Activated B cell treated with CpG ODN at 0.5 μM for 24 hours (primary cell): ENCODE data around the gene ATP6V0A1. TPM values are rescaled to one million over a fixed set of nuclear protein-coding genes. Genes with fewer than 3 reads are reported as not detected.
"Not testable (repeated sequence)": the region's sequence is repeated elsewhere in the genome, so short reads cannot be mapped to it uniquely, and the experiment has no call there.

Source experiments
- ATAC-seq: fragments of 200-7000 bp; cut with Tn5 transposase; one replicate; pipeline ENCODE4 v1.10.0; 2021; ENCODE audit warnings: low read depth, mild to moderate bottlenecking, moderate library complexity
- CTCF ChIA-PET: fragments of 350-600 bp; sonication (Branson Sonifier 250); formaldehyde crosslinking; loops from one replicate; lab custom pipeline; 2021; ENCODE audit warnings: antibody characterized with exemption; lab: Charles Lee
- POLR2A ChIA-PET: fragments of 350-600 bp; sonication (Branson Sonifier 250); formaldehyde crosslinking; loops from one replicate; lab custom pipeline; 2021; ENCODE audit warnings: antibody characterized with exemption; lab: Charles Lee
- DNase-seq: peaks from one replicate; pipeline ENCODE4 v3.0.0; 2022
- H3K27ac Mint-ChIP-seq: one replicate; pipeline ENCODE4 v1.8.0; 2020; ENCODE audit warnings: mixed read lengths
- H3K27me3 Mint-ChIP-seq: one replicate; pipeline ENCODE4 v1.8.0; 2021; ENCODE audit warnings: mixed read lengths
- H3K36me3 Mint-ChIP-seq: one replicate; pipeline ENCODE4 v1.8.0; 2021; ENCODE audit warnings: low read depth, mixed read lengths
- H3K4me1 Mint-ChIP-seq: one replicate; pipeline ENCODE4 v1.8.0; 2021; ENCODE audit warnings: mixed read lengths
- H3K4me3 Mint-ChIP-seq: one replicate; pipeline ENCODE4 v1.8.0; 2020; ENCODE audit warnings: mild to moderate bottlenecking, mixed read lengths
- H3K9me3 Mint-ChIP-seq: one replicate; pipeline ENCODE4 v1.8.0; 2020; ENCODE audit warnings: mixed read lengths
- intact Hi-C: fragments of 100-400 bp; cut with micrococcal nuclease; formaldehyde crosslinking; loops from one replicate; pipeline ENCODE4 v1.15.1; 2024
- total RNA-seq: library from RNA; stranded (reverse); gene quantifications from 2 replicates; pipeline ENCODE4 v1.2.3, GENCODE V29; 2022
- TF ChIP-seq, protein P1 (sequence below): fragments of 200-600 bp; IDR thresholded peaks from one replicate; pipeline ENCODE4 v1.8.0; 2022; ENCODE audit warnings: antibody characterized with exemption, mild to moderate bottlenecking

Gene ATP6V0A1
- total RNA-seq, 1 donor from 2014 or later, result 75.6 TPM

- POLR2A ChIA-PET, result no interaction called here
- intact Hi-C loops, result no loop called here
- H3K9me3 Mint-ChIP-seq, result no peaks in the 10 kb centered on the region
Measured at GRCh38 chr17:42477173-42477572, 18.5 kb downstream of the ATP6V0A1 start.

GRCh38 chr17:42477824-42478223 lies 19.1 kb downstream of the ATP6V0A1 start:
- intact Hi-C loops, H3K27ac Mint-ChIP-seq, POLR2A ChIA-PET: not testable (repeated sequence)

More at GRCh38 chr17:42477173-42477572, 18.5 kb downstream of the ATP6V0A1 start:
- H3K27ac Mint-ChIP-seq, result no peak overlapping the region
- peaks cover 19% of the 10 kb centered on the region for H3K4me1 Mint-ChIP-seq
- DNase-seq (no peak), ATAC-seq (no peak)
- CTCF ChIA-PET, result interaction anchor here (0.8 kb wide), 1 partner anchor 44 kb away, joined by 3 read pairs; no protein-coding TSS in a partner anchor
- H3K27me3 Mint-ChIP-seq, result no peaks in the 10 kb centered on the region
- H3K4me3 Mint-ChIP-seq, result no peak overlapping the region
- TF ChIP-seq, protein P1, sequence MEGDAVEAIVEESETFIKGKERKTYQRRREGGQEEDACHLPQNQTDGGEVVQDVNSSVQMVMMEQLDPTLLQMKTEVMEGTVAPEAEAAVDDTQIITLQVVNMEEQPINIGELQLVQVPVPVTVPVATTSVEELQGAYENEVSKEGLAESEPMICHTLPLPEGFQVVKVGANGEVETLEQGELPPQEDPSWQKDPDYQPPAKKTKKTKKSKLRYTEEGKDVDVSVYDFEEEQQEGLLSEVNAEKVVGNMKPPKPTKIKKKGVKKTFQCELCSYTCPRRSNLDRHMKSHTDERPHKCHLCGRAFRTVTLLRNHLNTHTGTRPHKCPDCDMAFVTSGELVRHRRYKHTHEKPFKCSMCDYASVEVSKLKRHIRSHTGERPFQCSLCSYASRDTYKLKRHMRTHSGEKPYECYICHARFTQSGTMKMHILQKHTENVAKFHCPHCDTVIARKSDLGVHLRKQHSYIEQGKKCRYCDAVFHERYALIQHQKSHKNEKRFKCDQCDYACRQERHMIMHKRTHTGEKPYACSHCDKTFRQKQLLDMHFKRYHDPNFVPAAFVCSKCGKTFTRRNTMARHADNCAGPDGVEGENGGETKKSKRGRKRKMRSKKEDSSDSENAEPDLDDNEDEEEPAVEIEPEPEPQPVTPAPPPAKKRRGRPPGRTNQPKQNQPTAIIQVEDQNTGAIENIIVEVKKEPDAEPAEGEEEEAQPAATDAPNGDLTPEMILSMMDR, result no peak
- peaks cover 88% of the 10 kb centered on the region for H3K36me3 Mint-ChIP-seq

DNA sequence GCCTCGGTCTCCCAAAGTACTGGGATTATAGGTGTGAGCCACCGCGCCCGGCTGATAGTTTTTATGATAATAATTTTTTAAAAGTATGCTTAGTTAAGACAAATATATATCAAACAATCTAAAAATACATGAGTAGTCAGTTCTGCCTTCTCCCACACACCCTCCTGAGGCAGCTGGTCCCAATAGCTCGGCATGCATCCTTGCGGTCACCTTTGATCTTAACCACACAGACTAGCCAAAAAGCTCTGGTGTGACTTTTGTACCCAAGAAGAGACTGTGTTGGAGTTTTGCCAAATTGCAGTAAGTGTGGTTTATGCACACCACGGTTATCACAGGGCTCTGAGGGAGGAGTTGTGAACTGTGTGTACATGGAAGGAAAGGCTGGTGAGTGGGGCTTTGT lies 25.6 kb downstream of the ATP6V0A1 start:
- Mint-ChIP-seq H3K36me3 (peaks cover 81% of the 10 kb centered on the region), H3K4me3 (no peak overlapping the region), H3K27ac (no peak overlapping the region), H3K9me3 (no peaks in the 10 kb centered on the region), H3K27me3 (no peaks in the 10 kb centered on the region), H3K4me1 (peaks cover 6% of the 10 kb centered on the region)
- ChIA-PET CTCF (no interaction called here), POLR2A (no interaction called here)
- ATAC-seq, result no peak
- intact Hi-C loops, result no loop called here
- no peak for DNase-seq
- TF ChIP-seq, protein P1, result no peak

More at GRCh38 chr17:42477824-42478223, 19.1 kb downstream of the ATP6V0A1 start:
- CTCF ChIA-PET, DNase-seq, ATAC-seq, H3K4me3 Mint-ChIP-seq, H3K27me3 Mint-ChIP-seq, H3K9me3 Mint-ChIP-seq: not testable (repeated sequence)
- H3K36me3 Mint-ChIP-seq, result peaks cover 89% of the 10 kb centered on the region
- peaks cover 19% of the 10 kb centered on the region for H3K4me1 Mint-ChIP-seq

DNA sequence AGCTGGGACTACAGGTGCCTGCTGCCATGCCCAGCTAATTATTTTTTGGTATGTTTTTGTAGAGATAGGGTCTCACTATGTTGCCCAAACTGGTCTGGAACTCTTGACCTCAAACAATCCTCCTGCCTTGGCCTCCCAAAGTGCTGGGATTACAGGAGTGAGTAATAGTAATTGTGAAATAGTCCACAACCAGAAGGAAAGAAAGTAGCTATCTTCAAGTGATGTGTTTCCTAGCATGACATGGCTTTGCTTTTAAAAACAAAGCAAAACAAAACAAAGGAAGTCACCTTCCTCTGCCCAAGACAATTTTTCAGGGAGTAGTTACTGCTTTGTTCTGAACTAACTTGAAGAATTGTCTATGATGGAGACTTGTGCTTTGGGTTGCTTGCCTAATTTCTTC lies 27.0 kb downstream of the ATP6V0A1 start:
- ChIA-PET POLR2A (interaction anchor here (1.0 kb wide), 1 partner anchor 26 kb away, joined by 3 read pairs; no protein-coding TSS in a partner anchor), CTCF (no interaction called here)
- Mint-ChIP-seq H3K9me3 (no peaks in the 10 kb centered on the region), H3K27me3 (no peaks in the 10 kb centered on the region), H3K4me1 (peaks cover 6% of the 10 kb centered on the region), H3K4me3 (no peak overlapping the region), H3K36me3 (peaks cover 77% of the 10 kb centered on the region), H3K27ac (no peak overlapping the region)
- DNase-seq (no peak), ATAC-seq (no peak)
- intact Hi-C loops, result no loop called here
- TF ChIP-seq, protein P1, result no peak

GRCh38 chr17:42488032-42488431 lies 29.4 kb downstream of the ATP6V0A1 start:
- ATAC-seq, result no peak
- TF ChIP-seq, protein P1, result no peak
- no peak for DNase-seq
- Mint-ChIP-seq H3K27me3 (no peaks in the 10 kb centered on the region), H3K9me3 (no peaks in the 10 kb centered on the region), H3K4me1 (peaks cover 6% of the 10 kb centered on the region), H3K4me3 (no peak overlapping the region), H3K27ac (no peak overlapping the region), H3K36me3 (peaks cover 74% of the 10 kb centered on the region)
- intact Hi-C loops, result no loop called here
- ChIA-PET CTCF (no interaction called here), POLR2A (no interaction called here)

DNA sequence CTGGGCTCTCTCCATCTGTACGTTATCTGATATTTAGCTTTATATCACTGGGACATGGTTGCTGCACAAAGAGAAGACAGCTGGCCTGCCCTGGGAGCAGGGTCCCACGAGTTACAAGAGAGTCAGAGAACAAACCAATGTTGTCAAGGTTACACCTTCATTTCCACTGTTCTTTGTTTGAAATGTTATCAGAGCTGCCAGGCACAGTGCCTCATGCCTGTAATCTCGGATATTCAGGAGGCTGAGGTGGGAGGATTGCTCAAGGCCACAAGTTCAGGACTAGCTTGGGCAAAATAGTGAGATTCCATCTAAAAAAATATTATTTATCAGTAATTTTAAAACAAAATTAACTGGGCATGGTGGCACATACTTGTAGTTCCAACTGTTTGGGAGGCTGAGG lies 34.6 kb downstream of the ATP6V0A1 start:
- Mint-ChIP-seq H3K27me3 (no peaks in the 10 kb centered on the region), H3K27ac (no peak overlapping the region), H3K9me3 (no peaks in the 10 kb centered on the region), H3K4me3 (no peak overlapping the region), H3K36me3 (peaks cover 74% of the 10 kb centered on the region), H3K4me1 (peaks cover 8% of the 10 kb centered on the region)
- no peak for DNase-seq
- ATAC-seq, result no peak
- CTCF ChIA-PET, result no interaction called here
- POLR2A ChIA-PET, result no interaction called here
- intact Hi-C loops, result no loop called here
- TF ChIP-seq, protein P1, result no peak
